Activated T-helper 1 cell treated with anti-CD3 and anti-CD28 coated beads, Interleukin-12 subunit alpha, Interleukin-12 subunit beta, Interleukin-2, Interleukin-4 antibody, amounts not matched to agents 30 ng/mL and 10 ng/mL and 1 ng/mL, durations not matched to agents 14 hours and 24 hours and 36 hours (primary cell): ENCODE data around the gene UST. TPM values are rescaled to one million over a fixed set of nuclear protein-coding genes. Genes with fewer than 3 reads are reported as not detected.
"Not testable (repeated sequence)": the region's sequence is repeated elsewhere in the genome, so short reads cannot be mapped to it uniquely, and the experiment has no call there.

Experiments used
- DNase-seq: peaks from one replicate; pipeline ENCODE4 v3.0.0; 2021; ENCODE audit warnings: low spot score
- H3K27ac Mint-ChIP-seq: one replicate; pipeline ENCODE4 v1.8.0; 2021; ENCODE audit warnings: mild to moderate bottlenecking, mixed read lengths
- H3K27me3 Mint-ChIP-seq: one replicate; pipeline ENCODE4 v1.8.0; 2022; ENCODE audit warnings: mild to moderate bottlenecking, moderate library complexity, mixed read lengths; ENCODE audit not compliant: insufficient read depth
- H3K36me3 Mint-ChIP-seq: one replicate; pipeline ENCODE4 v1.8.0; 2021; ENCODE audit warnings: low read depth, mixed read lengths
- H3K4me1 Mint-ChIP-seq: one replicate; pipeline ENCODE4 v1.8.0; 2021; ENCODE audit warnings: low read depth, mixed read lengths
- H3K4me3 Mint-ChIP-seq: one replicate; pipeline ENCODE4 v1.8.0; 2021; ENCODE audit warnings: mild to moderate bottlenecking, moderate library complexity, mixed read lengths
- H3K9me3 Mint-ChIP-seq: one replicate; pipeline ENCODE4 v1.8.0; 2021; ENCODE audit warnings: mixed read lengths
- intact Hi-C: fragments of 100-400 bp; cut with micrococcal nuclease; formaldehyde crosslinking; loops from one replicate; pipeline ENCODE4 v1.15.1; 2024
- total RNA-seq: library from RNA; stranded (reverse); gene quantifications from 2 replicates; pipeline ENCODE4 v1.2.3, GENCODE V29; 2022

UST gene
- total RNA-seq, 1 donor from 2014 or later = 0.49 TPM

DNA sequence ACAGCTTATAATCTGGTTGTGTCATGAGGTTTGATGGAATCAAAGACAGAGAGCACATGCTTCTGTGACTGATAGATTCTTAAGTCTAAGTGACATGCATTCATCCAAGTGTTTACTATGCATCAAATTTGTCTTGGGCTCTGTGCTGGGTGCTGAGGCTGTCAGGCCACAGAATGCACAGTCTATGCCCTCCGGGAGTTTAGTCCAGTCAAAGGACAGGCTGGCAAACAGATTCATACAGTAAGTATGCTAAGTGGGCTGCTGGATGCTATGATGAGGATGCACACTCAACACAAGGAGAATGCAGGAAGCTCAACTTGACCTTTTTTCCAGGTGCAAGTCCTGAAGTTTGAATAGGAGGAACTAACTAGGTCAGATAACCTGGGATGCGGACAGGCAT is 146.7 kb downstream of the UST start:
- DNase-seq = no peak
- Mint-ChIP-seq H3K9me3 (no peaks in the 10 kb centered on the region), H3K27me3 (peaks cover 3% of the 10 kb centered on the region), H3K4me3 (no peak overlapping the region), H3K4me1 (no peaks in the 10 kb centered on the region), H3K27ac (no peak overlapping the region), H3K36me3 (no peaks in the 10 kb centered on the region)
- intact Hi-C loops = no loop called here

GRCh38 chr6:148898376-148899014 is 151.7 kb downstream of the UST start:
- H3K9me3 Mint-ChIP-seq = no peaks in the 10 kb centered on the region

DNA sequence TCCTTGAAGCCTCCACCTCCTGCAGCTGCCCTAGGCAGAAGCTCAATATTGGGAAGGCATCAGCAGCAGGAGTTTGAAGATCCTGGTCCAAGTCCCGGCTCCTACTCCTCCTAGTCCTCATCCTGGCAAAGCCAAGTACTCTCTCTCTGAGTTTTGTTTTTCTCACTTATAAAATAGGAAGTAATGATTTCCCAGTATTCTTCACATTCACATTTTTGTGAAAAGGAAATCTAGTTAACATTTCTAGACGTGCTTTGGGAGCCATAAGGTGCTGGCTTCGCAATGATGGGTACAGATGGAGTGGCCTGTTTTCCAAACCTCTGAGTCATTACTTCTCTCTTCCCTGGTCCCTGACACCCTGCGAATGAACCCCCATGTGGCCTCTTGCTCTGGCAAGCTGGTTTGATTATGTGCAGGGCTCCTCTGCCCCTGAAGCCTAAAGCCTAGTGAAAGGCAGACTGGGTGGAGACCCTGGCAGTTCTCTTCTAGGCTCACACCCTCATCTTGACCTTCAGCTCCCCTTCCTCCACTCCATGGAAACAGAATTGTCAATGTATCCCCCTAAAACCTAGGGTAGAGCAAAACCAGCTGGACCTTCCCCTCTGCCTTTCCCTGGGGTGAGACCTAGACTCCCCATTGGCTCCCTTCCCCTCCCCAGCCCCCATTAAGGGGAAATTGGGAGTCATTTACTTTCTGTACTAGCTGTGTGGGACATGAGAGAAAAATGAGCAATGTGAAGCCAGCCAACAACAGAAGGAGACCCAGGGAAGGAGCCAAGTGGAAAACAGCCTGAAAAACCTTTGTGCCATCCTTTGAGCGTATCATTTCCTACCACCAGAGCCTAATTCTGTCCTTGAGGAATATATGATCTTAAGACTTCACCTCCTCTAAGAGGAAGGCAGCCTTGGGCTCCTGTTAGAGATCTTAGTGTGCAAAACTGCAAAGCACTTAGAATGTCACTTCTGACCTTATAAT is 158.4 kb downstream of the UST start:
- intact Hi-C loops = no loop called here
- no peaks in the 10 kb centered on the region for H3K4me1 Mint-ChIP-seq
- DNase-seq = no peak
- H3K9me3 Mint-ChIP-seq = no peaks in the 10 kb centered on the region
- H3K4me3 Mint-ChIP-seq = no peak overlapping the region
- peaks cover 16% of the 10 kb centered on the region for H3K27me3 Mint-ChIP-seq
- H3K36me3 Mint-ChIP-seq = no peaks in the 10 kb centered on the region
- H3K27ac Mint-ChIP-seq = no peak overlapping the region

More at GRCh38 chr6:148898376-148899014, 151.7 kb downstream of the UST start:
- H3K27me3 Mint-ChIP-seq = peaks cover 6% of the 10 kb centered on the region
- H3K4me1 Mint-ChIP-seq = no peaks in the 10 kb centered on the region
- no peaks in the 10 kb centered on the region for H3K36me3 Mint-ChIP-seq
- no peak for DNase-seq
- no peak overlapping the region for H3K27ac Mint-ChIP-seq
- no peak overlapping the region for H3K4me3 Mint-ChIP-seq
- intact Hi-C loops = no loop called here

DNA sequence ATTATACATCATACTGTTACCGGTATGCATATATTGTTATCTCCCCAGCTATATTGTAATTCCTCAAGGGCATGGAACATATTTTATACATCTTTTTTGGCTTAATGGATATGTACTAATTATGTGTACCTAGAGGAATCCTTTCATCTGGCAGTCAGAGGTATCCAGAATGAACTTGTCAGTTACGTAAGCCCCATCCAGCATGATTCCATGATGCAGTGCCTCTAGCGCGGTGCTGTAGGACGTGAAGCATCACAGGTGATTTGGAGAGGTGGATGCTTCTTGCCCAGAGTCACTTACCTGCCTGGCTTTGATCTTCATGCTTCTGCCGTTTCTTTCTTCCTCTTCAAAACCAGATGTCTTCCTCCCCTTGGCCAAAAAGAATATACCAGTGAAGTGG is 159.1 kb downstream of the UST start:
- H3K27ac Mint-ChIP-seq = no peak overlapping the region
- intact Hi-C loops = no loop called here
- H3K4me3 Mint-ChIP-seq = no peak overlapping the region
- no peaks in the 10 kb centered on the region for H3K36me3 Mint-ChIP-seq
- DNase-seq = no peak
- H3K9me3 Mint-ChIP-seq = no peaks in the 10 kb centered on the region
- no peaks in the 10 kb centered on the region for H3K4me1 Mint-ChIP-seq
- H3K27me3 Mint-ChIP-seq = peaks cover 15% of the 10 kb centered on the region

GRCh38 chr6:148906386-148906785 is 159.6 kb downstream of the UST start:
- Mint-ChIP-seq H3K36me3 (no peaks in the 10 kb centered on the region), H3K27me3 (peaks cover 13% of the 10 kb centered on the region), H3K9me3 (no peaks in the 10 kb centered on the region), H3K4me1 (no peaks in the 10 kb centered on the region), H3K27ac (no peak overlapping the region), H3K4me3 (no peak overlapping the region)
- intact Hi-C loops = no loop called here
- no peak for DNase-seq

- intact Hi-C loops = no loop called here
- Mint-ChIP-seq H3K36me3 (no peaks in the 10 kb centered on the region), H3K4me3 (no peak overlapping the region), H3K27ac (no peak overlapping the region), H3K4me1 (no peaks in the 10 kb centered on the region), H3K9me3 (no peaks in the 10 kb centered on the region), H3K27me3 (peaks cover 13% of the 10 kb centered on the region)
- no peak for DNase-seq
These were observed 160.7 kb downstream of the UST start for GRCh38 chr6:148907573-148907972.

- Mint-ChIP-seq H3K4me1 (no peaks in the 10 kb centered on the region), H3K4me3 (no peak overlapping the region), H3K9me3 (peaks cover 5% of the 10 kb centered on the region), H3K27me3 (peaks cover 2% of the 10 kb centered on the region), H3K27ac (no peak overlapping the region), H3K36me3 (no peaks in the 10 kb centered on the region)
- no peak for DNase-seq
- intact Hi-C loops = no loop called here
These were observed 165.4 kb downstream of the UST start for GRCh38 chr6:148912252-148912651.

- Mint-ChIP-seq H3K27me3 (peaks cover 5% of the 10 kb centered on the region), H3K4me3 (no peak overlapping the region), H3K4me1 (no peaks in the 10 kb centered on the region), H3K36me3 (no peaks in the 10 kb centered on the region), H3K9me3 (peaks cover 5% of the 10 kb centered on the region), H3K27ac (no peak overlapping the region)
- intact Hi-C loops = no loop called here
- DNase-seq = no peak
These were observed 169.0 kb downstream of the UST start for GRCh38 chr6:148915810-148916209.

- intact Hi-C loops, H3K36me3 Mint-ChIP-seq, H3K27me3 Mint-ChIP-seq, DNase-seq, H3K4me3 Mint-ChIP-seq, H3K9me3 Mint-ChIP-seq, H3K4me1 Mint-ChIP-seq, H3K27ac Mint-ChIP-seq: not testable (repeated sequence)
These were observed 169.7 kb downstream of the UST start for GRCh38 chr6:148916485-148916884.

GRCh38 chr6:148924226-148925012 is 177.6 kb downstream of the UST start:
- Mint-ChIP-seq H3K27ac (no peak overlapping the region), H3K4me3 (no peak overlapping the region), H3K27me3 (peaks cover 21% of the 10 kb centered on the region)

DNA sequence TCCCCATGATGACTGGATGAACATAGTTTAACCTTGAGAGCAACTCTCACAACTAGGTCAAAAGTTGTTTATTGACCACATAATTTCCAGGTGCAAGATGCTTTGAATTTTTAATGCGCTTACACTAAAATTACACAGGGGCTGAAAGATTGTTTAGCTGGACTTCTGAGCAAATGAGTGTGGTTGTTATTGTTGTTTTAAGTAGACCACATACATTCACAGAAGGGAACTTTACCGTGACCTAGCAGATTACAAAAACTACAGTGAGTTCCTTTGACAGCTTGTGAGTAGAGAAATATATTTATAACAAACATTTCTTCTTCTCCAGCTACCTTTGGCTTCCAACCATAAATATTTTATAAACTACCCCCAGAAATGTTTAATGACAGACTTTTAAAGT is 178.9 kb downstream of the UST start:
- no peak overlapping the region for H3K27ac Mint-ChIP-seq
- no peaks in the 10 kb centered on the region for H3K36me3 Mint-ChIP-seq
- intact Hi-C loops = no loop called here
- DNase-seq = no peak
- H3K27me3 Mint-ChIP-seq = peaks cover 20% of the 10 kb centered on the region
- no peaks in the 10 kb centered on the region for H3K4me1 Mint-ChIP-seq
- H3K4me3 Mint-ChIP-seq = no peak overlapping the region
- no peaks in the 10 kb centered on the region for H3K9me3 Mint-ChIP-seq

More at GRCh38 chr6:148924226-148925012, 177.6 kb downstream of the UST start:
- H3K9me3 Mint-ChIP-seq = no peaks in the 10 kb centered on the region
- H3K4me1 Mint-ChIP-seq = no peaks in the 10 kb centered on the region
- intact Hi-C loops = no loop called here
- no peaks in the 10 kb centered on the region for H3K36me3 Mint-ChIP-seq
- no peak for DNase-seq

DNA sequence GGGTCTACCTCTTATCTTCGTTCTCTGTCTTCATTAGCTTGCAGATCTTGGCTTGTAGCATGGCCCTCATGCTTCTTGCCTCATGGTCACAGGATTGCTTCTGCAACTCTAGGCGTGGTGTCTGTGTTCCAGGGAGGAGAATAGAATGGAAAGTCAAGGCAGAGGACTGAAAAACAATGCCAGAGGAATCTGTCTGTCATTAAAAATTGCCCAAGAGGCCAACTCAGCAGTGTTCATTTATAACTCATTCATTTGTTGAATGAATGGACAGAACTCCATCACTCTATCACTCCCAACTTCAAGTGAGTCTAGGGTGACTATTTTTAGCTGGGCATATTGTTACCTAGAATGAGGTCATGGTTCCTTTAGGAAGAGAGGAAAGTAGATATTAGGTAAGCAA is 179.6 kb downstream of the UST start:
- no peaks in the 10 kb centered on the region for H3K4me1 Mint-ChIP-seq
- intact Hi-C loops = no loop called here
- peaks cover 25% of the 10 kb centered on the region for H3K27me3 Mint-ChIP-seq
- H3K27ac Mint-ChIP-seq = no peak overlapping the region
- H3K4me3 Mint-ChIP-seq = no peak overlapping the region
- DNase-seq = no peak
- no peaks in the 10 kb centered on the region for H3K9me3 Mint-ChIP-seq
- no peaks in the 10 kb centered on the region for H3K36me3 Mint-ChIP-seq

GRCh38 chr6:148927586-148927985 is 180.8 kb downstream of the UST start:
- H3K4me3 Mint-ChIP-seq = no peak overlapping the region
- H3K27ac Mint-ChIP-seq = no peak overlapping the region
- H3K4me1 Mint-ChIP-seq = no peaks in the 10 kb centered on the region
- peaks cover 26% of the 10 kb centered on the region for H3K27me3 Mint-ChIP-seq
- intact Hi-C loops = no loop called here
- no peaks in the 10 kb centered on the region for H3K36me3 Mint-ChIP-seq
- H3K9me3 Mint-ChIP-seq = no peaks in the 10 kb centered on the region
- DNase-seq = no peak
